Measurements from ENCODE around the gene POMC. TPM values are rescaled to one million over a fixed set of nuclear protein-coding genes. Genes with fewer than 3 reads are reported as not detected.
A peak's percentile ranks its signal among the peaks of the same experiment; 100 is the strongest.

The POMC gene
- total and polyA plus RNA-seq, 2 of the 4 experiments (the other 2 are of a cell fraction): 0.17 TPM; not detected in 1

DNA sequence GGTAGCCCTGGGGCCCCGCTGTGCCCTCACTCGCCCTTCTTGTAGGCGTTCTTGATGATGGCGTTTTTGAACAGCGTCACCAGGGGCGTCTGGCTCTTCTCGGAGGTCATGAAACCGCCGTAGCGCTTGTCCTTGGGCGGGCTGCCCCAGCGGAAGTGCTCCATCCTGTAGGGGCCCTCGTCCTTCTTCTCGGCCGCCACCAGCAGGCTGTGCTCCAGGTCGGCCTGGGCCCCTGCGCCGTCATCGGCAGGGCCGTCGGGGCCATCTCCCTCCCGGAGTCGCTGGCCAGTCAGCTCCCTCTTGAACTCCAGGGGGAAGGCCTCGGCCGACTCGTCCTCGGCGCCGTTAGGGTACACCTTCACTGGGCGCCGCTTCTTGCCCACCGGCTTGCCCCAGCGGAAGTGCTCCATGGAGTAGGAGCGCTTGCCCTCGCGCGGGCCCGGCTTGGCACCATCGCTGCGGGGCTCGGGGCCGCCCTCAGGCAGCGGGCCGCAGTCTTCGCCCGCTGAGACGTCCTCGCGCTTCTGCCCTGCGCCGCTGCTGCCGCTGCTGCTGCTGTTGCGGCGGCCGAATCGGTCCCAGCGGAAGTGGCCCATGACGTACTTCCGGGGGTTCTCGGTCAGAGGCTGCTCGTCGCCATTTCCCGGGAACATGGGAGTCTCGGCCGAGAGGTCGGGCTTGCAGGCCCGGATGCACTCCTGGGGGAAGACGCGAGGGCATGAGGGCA is 7.2 kb downstream of the POMC start:
- no peak overlapping the region for H3K27ac ChIP-seq (ENCODE audit: insufficient read depth, low read length)
- POLR2A ChIA-PET (ENCODE audit: unreplicated experiment): no interaction called here
- no peak overlapping the region for H3K4ac ChIP-seq (ENCODE audit: low read depth, low read length)
- DNase-seq: peak; percentile 4
- no peaks in the 10 kb centered on the region for H3K36me3 ChIP-seq (ENCODE audit: control insufficient read depth, insufficient read depth, low read length)
- H4K8ac ChIP-seq (ENCODE audit: low read depth in 2 of 2, low read length in 2 of 2): peak overlapping the region in 1 of 2 experiments; percentile 65; a peak in 1 of 4 replicates
- peaks cover 6% of the 10 kb centered on the region; the same call in 1 of the 2 replicates for H3K9me3 ChIP-seq (ENCODE audit: control insufficient read depth, insufficient read depth, low read length)
- H3K27me3 ChIP-seq (ENCODE audit: control insufficient read depth, insufficient read depth, low read length): peaks cover 36% of the 10 kb centered on the region
- H3K4me1 ChIP-seq (ENCODE audit: control insufficient read depth, insufficient read depth, low read length): no peaks in the 10 kb centered on the region
- intact Hi-C loops (cut with micrococcal nuclease): no loop called here
- H3K9ac ChIP-seq (ENCODE audit: low read depth, low read length): no peak overlapping the region
- H2BK120ac ChIP-seq (ENCODE audit: low read depth, low read length): no peak overlapping the region
- in situ Hi-C loops (cut with MboI; ENCODE audit: low sequenced_read_pairs): no loop called here
- no peak overlapping the region for H2BK15ac ChIP-seq (ENCODE audit: low read depth, low read length)
- no peak for ATAC-seq (ENCODE audit: low read depth)
- no peak overlapping the region for H2BK5ac ChIP-seq (ENCODE audit: low read depth, low read length, poor library complexity, severe bottlenecking)
- no peak overlapping the region for H4K5ac ChIP-seq (ENCODE audit: low read depth, low read length)
- H2AK9ac ChIP-seq (replicated peaks; ENCODE audit: low read depth, low read length, poor library complexity): peak overlapping the region; percentile 26
- TF ChIP-seq FOS (IDR thresholded peaks at IDR 0.05; ENCODE audit: low read depth, low read length) (no peak), MXI1 (IDR thresholded peaks at IDR 0.05; ENCODE audit: borderline replicate concordance, low read depth, low read length) (no peak), USF2 (IDR thresholded peaks at IDR 0.05; ENCODE audit: low read depth, low read length) (no peak), CHD1 (IDR thresholded peaks at IDR 0.05; ENCODE audit: low read depth, low read length) (no peak), MAFK (IDR thresholded peaks at IDR 0.05; ENCODE audit: low read depth, low read length) (no peak), NFE2L2 (IDR thresholded peaks at IDR 0.05; ENCODE audit: low read depth, low read length) (no peak), CEBPB (IDR thresholded peaks at IDR 0.05; ENCODE audit: low read depth, low read length) (no peak), RCOR1 (IDR thresholded peaks at IDR 0.05; ENCODE audit: insufficient replicate concordance, low read length) (no peak), MAZ (IDR thresholded peaks at IDR 0.05; ENCODE audit: borderline replicate concordance, low read depth, low read length) (no peak), POLR2A (IDR thresholded peaks at IDR 0.05; ENCODE audit: low read depth, low read length) (no peak), BHLHE40 (IDR thresholded peaks at IDR 0.05; ENCODE audit: low read depth, low read length) (no peak), SMC3 (IDR thresholded peaks at IDR 0.05; ENCODE audit: low read depth, low read length) (no peak), RAD21 (IDR thresholded peaks at IDR 0.05; ENCODE audit: low read length) (no peak), RFX5 (IDR thresholded peaks at IDR 0.05; ENCODE audit: low read depth, low read length) (no peak)
- TF ChIP-seq, protein P1, sequence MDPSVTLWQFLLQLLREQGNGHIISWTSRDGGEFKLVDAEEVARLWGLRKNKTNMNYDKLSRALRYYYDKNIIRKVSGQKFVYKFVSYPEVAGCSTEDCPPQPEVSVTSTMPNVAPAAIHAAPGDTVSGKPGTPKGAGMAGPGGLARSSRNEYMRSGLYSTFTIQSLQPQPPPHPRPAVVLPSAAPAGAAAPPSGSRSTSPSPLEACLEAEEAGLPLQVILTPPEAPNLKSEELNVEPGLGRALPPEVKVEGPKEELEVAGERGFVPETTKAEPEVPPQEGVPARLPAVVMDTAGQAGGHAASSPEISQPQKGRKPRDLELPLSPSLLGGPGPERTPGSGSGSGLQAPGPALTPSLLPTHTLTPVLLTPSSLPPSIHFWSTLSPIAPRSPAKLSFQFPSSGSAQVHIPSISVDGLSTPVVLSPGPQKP (IDR thresholded peaks at IDR 0.05; ENCODE audit: borderline replicate concordance, low read depth, low read length): no peak
- TF ChIP-seq, protein P2, sequence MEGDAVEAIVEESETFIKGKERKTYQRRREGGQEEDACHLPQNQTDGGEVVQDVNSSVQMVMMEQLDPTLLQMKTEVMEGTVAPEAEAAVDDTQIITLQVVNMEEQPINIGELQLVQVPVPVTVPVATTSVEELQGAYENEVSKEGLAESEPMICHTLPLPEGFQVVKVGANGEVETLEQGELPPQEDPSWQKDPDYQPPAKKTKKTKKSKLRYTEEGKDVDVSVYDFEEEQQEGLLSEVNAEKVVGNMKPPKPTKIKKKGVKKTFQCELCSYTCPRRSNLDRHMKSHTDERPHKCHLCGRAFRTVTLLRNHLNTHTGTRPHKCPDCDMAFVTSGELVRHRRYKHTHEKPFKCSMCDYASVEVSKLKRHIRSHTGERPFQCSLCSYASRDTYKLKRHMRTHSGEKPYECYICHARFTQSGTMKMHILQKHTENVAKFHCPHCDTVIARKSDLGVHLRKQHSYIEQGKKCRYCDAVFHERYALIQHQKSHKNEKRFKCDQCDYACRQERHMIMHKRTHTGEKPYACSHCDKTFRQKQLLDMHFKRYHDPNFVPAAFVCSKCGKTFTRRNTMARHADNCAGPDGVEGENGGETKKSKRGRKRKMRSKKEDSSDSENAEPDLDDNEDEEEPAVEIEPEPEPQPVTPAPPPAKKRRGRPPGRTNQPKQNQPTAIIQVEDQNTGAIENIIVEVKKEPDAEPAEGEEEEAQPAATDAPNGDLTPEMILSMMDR (conservative IDR thresholded peaks at IDR 0.05; ENCODE audit: low read depth, low read length): no peak
- H2AK5ac ChIP-seq (ENCODE audit: low read depth, low read length): no peak overlapping the region
- H3K18ac ChIP-seq (ENCODE audit: low read depth, low read length): no peak overlapping the region
- H3K4me2 ChIP-seq (ENCODE audit: low read depth, low read length): no peak overlapping the region
- no peaks in the 10 kb centered on the region; the same call in 1 of the 2 replicates for H3K9me1 ChIP-seq (ENCODE audit: insufficient read depth, low read length)
- no peaks in the 10 kb centered on the region for H4K20me1 ChIP-seq (ENCODE audit: insufficient read depth, low read length)
- peak overlapping the region; percentile 90 for H2AFZ ChIP-seq (replicated peaks; ENCODE audit: low read length, poor library complexity)
- H3K14ac ChIP-seq (replicated peaks; ENCODE audit: low read depth, low read length): no peak overlapping the region
- no peak overlapping the region; the same call in 1 of the 2 replicates for H3K4me3 ChIP-seq (ENCODE audit: insufficient read depth, low read depth, low read length)
- dilution Hi-C loops (cut with HindIII; ENCODE audit: low sequenced_read_pairs, unreplicated experiment): no loop called here
- CTCF ChIA-PET: no interaction called here
- H3K79me1 ChIP-seq (ENCODE audit: low read depth in 1 of 2, low read length in 2 of 2): no peaks in the 10 kb centered on the region
- no peak overlapping the region for H3K56ac ChIP-seq (ENCODE audit: extremely low read depth, insufficient read depth, low read length)
- H4K91ac ChIP-seq (ENCODE audit: insufficient read depth, low read depth, low read length): no peak overlapping the region
- 47% methylated on average over 42 of the region's 69 CpGs; no CpG with 5 or more reads in 1 of the 2 experiments for WGBS, 2 experiments (ENCODE audit: extremely low coverage in 2 of 2, insufficient read length in 1 of 2)
- BruUV-seq (replicated peaks): no TSS peak
- H2BK20ac ChIP-seq (ENCODE audit: low read depth, low read length): no peak overlapping the region
- H3K23ac ChIP-seq (ENCODE audit: low read depth, low read length): no peak overlapping the region
